Hepatocyte (in vitro differentiated cells): ENCODE measurements around the gene CNPPD1. TPM values are rescaled to one million over a fixed set of nuclear protein-coding genes. Genes with fewer than 3 reads are reported as not detected.

ENCODE experiments used
- DNase-seq: peaks from one replicate; pipeline ENCODE4 v3.0.0-alpha.2; 2016; ENCODE audit warnings: low spot score
- H2AFZ ChIP-seq: fragments of 200-600 bp; sonication (generic); 2 replicates; pipeline ENCODE4 v1.6.0; 2016; ENCODE audit warnings: antibody characterized with exemption, mild to moderate bottlenecking
- H3K27ac ChIP-seq: fragments of 200-600 bp; sonication (generic); 2 replicates; pipeline ENCODE4 v1.5.1; 2016; ENCODE audit warnings: mild to moderate bottlenecking
- H3K27me3 ChIP-seq: fragments of 200-600 bp; sonication (generic); 2 replicates; pipeline ENCODE4 v1.6.1; 2016
- H3K36me3 ChIP-seq: fragments of 200-600 bp; sonication (generic); replicated peaks from 2 replicates; pipeline ENCODE4 v1.5.1; 2016; ENCODE audit warnings: low read depth; ENCODE audit not compliant: insufficient read depth
- H3K4me1 ChIP-seq: fragments of 200-600 bp; sonication (generic); 2 replicates; pipeline ENCODE4 v1.5.1; 2016; ENCODE audit warnings: mild to moderate bottlenecking, moderate library complexity; ENCODE audit not compliant: insufficient read depth
- H3K4me2 ChIP-seq: fragments of 200-600 bp; sonication (generic); 2 replicates; pipeline ENCODE4 v1.6.0; 2016
- H3K4me3 ChIP-seq: fragments of 200-600 bp; sonication (generic); 2 replicates; pipeline ENCODE4 v1.5.1; 2016; ENCODE audit warnings: mild to moderate bottlenecking
- H3K79me2 ChIP-seq: fragments of 200-600 bp; sonication (generic); 2 replicates; pipeline ENCODE4 v1.6.0; 2017; ENCODE audit warnings: mild to moderate bottlenecking
- H3K9me2 ChIP-seq: fragments of 200-600 bp; sonication (generic); replicated peaks from 2 replicates; pipeline ENCODE4 v1.6.0; 2017; ENCODE audit warnings: mild to moderate bottlenecking; ENCODE audit not compliant: insufficient read depth
- H3K9me3 ChIP-seq: fragments of 200-600 bp; sonication (generic); 2 replicates; pipeline ENCODE4 v1.5.1; 2016; ENCODE audit warnings: low read depth, mild to moderate bottlenecking
- H4K20me1 ChIP-seq: fragments of 200-600 bp; sonication (generic); 2 replicates; pipeline ENCODE4 v1.6.0; 2016; ENCODE audit warnings: mild to moderate bottlenecking; ENCODE audit not compliant: insufficient read depth, poor library complexity, severe bottlenecking
- EZH2 ChIP-seq: fragments of 200-600 bp; sonication (generic); IDR thresholded peaks from 2 replicates; pipeline ENCODE4 v1.6.1; 2016; ENCODE audit warnings: antibody characterized with exemption, mild to moderate bottlenecking, borderline replicate concordance
- EZH2phosphoT487 ChIP-seq: fragments of 200-600 bp; sonication (generic); IDR thresholded peaks from one replicate; pipeline ENCODE4 v1.6.1; 2018; ENCODE audit warnings: antibody characterized with exemption, mild to moderate bottlenecking, low read depth, moderate library complexity; ENCODE audit not compliant: unreplicated experiment, severe bottlenecking
- WGBS: methylation state at CpG from one replicate; pipeline ENCODE4 v1.1.6; 2016; ENCODE audit warnings: low lambda C conversion rate; ENCODE audit errors: missing lambda C conversion rate; 5-methylcytosine and 5-hydroxymethylcytosine counted together
- polyA plus RNA-seq: library from polyadenylated mRNA; unstranded; fragments of >200 nt; fragmentation: Nextera tagmentation; extraction: Ambion mirVana; gene quantifications from 2 replicates; pipeline ENCODE4 v1.2.1, GENCODE V29; 2016
- total RNA-seq: library from RNA; depleted of rRNA; stranded (reverse); fragments of >200 nt; gene quantifications from 2 replicates; pipeline ENCODE4 v1.2.3, GENCODE V29; 2014
- TF ChIP-seq, protein P1 (sequence below): fragments of 200-600 bp; sonication (generic); IDR thresholded peaks from 2 replicates; pipeline ENCODE4 v1.5.1; 2016; ENCODE audit warnings: antibody characterized with exemption, mild to moderate bottlenecking; ENCODE audit not compliant: poor library complexity

Gene CNPPD1
- total and polyA plus RNA-seq, 2 experiments from 2014 or later = 34.0 to 49.4 TPM

DNA sequence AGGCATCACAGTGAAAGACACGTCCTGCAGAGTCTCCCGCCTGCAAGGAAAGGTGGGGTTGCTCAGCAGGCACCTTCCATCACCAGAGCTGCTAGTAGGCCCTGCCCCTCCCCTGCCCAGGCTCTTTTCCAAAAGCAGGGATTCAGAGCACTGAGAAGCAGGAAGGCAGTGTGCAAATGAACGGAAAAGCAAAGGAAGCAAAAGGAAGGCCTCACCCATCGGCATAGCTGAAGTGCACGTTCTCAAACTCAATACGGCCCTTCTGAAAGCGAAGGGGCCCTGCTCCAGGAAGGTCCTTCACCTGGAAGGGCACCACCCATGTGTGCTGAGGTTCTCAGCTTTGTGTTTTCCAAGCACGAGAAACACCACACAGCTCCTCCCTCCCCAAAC, 36.3 kb upstream of the CNPPD1 start:
- no peaks in the 10 kb centered on the region for H3K27me3 ChIP-seq
- peaks cover 3% of the 10 kb centered on the region for H4K20me1 ChIP-seq
- no peak overlapping the region for H3K27ac ChIP-seq
- peaks cover 13% of the 10 kb centered on the region for H3K79me2 ChIP-seq
- WGBS = 91% methylated on average over 8 of the region's 8 CpGs
- no peak overlapping the region for H2AFZ ChIP-seq
- H3K9me2 ChIP-seq = no peaks in the 10 kb centered on the region
- TF ChIP-seq EZH2phosphoT487 (no peak), EZH2 (no peak)
- TF ChIP-seq, protein P1, sequence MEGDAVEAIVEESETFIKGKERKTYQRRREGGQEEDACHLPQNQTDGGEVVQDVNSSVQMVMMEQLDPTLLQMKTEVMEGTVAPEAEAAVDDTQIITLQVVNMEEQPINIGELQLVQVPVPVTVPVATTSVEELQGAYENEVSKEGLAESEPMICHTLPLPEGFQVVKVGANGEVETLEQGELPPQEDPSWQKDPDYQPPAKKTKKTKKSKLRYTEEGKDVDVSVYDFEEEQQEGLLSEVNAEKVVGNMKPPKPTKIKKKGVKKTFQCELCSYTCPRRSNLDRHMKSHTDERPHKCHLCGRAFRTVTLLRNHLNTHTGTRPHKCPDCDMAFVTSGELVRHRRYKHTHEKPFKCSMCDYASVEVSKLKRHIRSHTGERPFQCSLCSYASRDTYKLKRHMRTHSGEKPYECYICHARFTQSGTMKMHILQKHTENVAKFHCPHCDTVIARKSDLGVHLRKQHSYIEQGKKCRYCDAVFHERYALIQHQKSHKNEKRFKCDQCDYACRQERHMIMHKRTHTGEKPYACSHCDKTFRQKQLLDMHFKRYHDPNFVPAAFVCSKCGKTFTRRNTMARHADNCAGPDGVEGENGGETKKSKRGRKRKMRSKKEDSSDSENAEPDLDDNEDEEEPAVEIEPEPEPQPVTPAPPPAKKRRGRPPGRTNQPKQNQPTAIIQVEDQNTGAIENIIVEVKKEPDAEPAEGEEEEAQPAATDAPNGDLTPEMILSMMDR = no peak
- H3K36me3 ChIP-seq = no peaks in the 10 kb centered on the region
- no peak overlapping the region for H3K4me3 ChIP-seq
- DNase-seq = no peak
- H3K4me2 ChIP-seq = no peak overlapping the region
- H3K4me1 ChIP-seq = peaks cover 5% of the 10 kb centered on the region
- no peaks in the 10 kb centered on the region for H3K9me3 ChIP-seq

DNA sequence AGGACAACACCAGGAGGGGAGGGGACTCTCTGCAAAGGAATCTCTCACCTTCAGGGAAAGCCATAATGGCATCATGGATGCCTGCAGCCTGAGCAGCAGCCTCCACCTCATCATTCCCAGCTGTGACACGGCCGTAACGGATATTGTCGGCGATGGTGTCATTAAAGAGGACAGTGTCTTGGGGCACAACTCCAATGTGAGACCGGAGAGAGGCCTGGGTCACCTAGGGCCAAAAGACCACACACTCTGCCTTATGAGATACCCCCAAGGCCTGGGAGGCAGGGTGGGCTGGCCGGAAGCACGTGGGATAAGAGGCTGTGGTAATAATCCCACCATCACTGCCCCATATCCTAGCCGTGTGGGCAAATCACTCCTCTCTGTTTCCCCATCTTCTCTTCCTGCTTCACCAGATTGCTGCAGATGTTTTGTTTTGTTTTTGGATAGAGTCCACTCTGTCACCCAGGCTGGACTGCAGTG, 34.2 kb upstream of the CNPPD1 start:
- Histone ChIP-seq H3K4me1 (peaks cover 18% of the 10 kb centered on the region), H3K27ac (no peak overlapping the region), H3K4me2 (no peak overlapping the region), H2AFZ (no peak overlapping the region), H3K4me3 (no peak overlapping the region), H4K20me1 (peaks cover 3% of the 10 kb centered on the region), H3K9me2 (no peaks in the 10 kb centered on the region), H3K9me3 (no peaks in the 10 kb centered on the region), H3K79me2 (peaks cover 6% of the 10 kb centered on the region), H3K27me3 (no peaks in the 10 kb centered on the region), H3K36me3 (no peaks in the 10 kb centered on the region)
- WGBS = 95% methylated on average over 9 of the region's 9 CpGs
- no peak for DNase-seq
- TF ChIP-seq EZH2phosphoT487 = no peak
- TF ChIP-seq, protein P1 = no peak
- TF ChIP-seq EZH2 = no peak

DNA sequence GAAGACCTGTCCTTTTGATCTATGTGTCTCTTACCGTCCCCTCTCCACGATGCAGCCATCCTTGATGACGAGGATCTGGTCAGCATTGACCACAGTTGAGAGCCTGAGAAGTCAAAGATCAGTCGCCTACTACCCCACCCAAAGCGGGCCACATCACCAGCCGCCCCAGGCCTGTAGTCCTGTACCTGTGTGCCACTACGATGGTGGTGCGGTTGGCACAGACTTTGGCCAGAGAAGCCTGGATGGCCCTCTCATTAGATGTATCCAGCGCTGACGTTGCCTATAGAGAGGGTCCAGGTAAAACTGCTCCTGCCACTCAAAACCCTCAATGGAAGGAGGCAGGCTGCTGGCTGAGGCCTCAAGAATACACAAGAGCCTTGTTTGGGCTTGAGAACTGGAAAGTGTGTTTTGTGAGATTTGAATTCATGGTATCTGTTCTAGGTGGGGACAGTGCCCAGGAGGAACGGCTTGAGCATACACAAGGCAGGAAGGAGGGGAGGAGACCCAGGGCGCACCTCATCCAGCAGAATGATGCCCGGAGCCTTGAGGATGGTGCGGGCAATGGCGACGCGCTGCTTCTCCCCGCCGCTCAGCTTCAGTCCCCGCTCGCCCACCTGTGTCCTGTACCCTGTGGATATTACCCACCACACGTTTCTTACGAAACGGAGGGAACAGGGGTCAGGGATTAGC, 33.6 kb upstream of the CNPPD1 start:
- H3K4me2 ChIP-seq = no peak overlapping the region
- TF ChIP-seq, protein P1 = no peak
- TF ChIP-seq EZH2 = no peak
- no peak for TF ChIP-seq EZH2phosphoT487
- H3K36me3 ChIP-seq = no peaks in the 10 kb centered on the region
- H3K79me2 ChIP-seq = peaks cover 6% of the 10 kb centered on the region
- H3K9me3 ChIP-seq = no peaks in the 10 kb centered on the region
- H4K20me1 ChIP-seq = peaks cover 3% of the 10 kb centered on the region
- no peak for DNase-seq
- WGBS = 96% methylated on average over 24 of the region's 24 CpGs
- H3K9me2 ChIP-seq = no peaks in the 10 kb centered on the region
- H3K27me3 ChIP-seq = no peaks in the 10 kb centered on the region
- H3K27ac ChIP-seq = no peak overlapping the region
- no peak overlapping the region for H3K4me3 ChIP-seq
- H2AFZ ChIP-seq = no peak overlapping the region
- H3K4me1 ChIP-seq = peaks cover 20% of the 10 kb centered on the region
